ENCODE measurements around the gene MYH11.
"Not testable (repeated sequence)": the region's sequence is repeated elsewhere in the genome, so short reads cannot be mapped to it uniquely, and the experiment has no call there.

MYH11 gene

GRCh38 chr16:15655561-15655960 lies 201.3 kb downstream of the MYH11 start:
- not testable (repeated sequence) for DNase-seq

- no peak for DNase-seq
Observed at GRCh38 chr16:15654591-15654990, 202.2 kb downstream of the MYH11 start.

GRCh38 chr16:15653227-15653626 lies 203.6 kb downstream of the MYH11 start:
- peak; percentile 83 for DNase-seq

All from fibroblast of skin of right quadriceps (primary cell).